GM19193 (cell line): ENCODE measurements around the gene DGKI.

Experiments
- POLR2A ChIP-seq: IDR thresholded peaks from 4 replicates; pipeline ENCODE4 v1.6.1; 2011; ENCODE audit not compliant: insufficient read depth, insufficient read length; ENCODE audit errors: extremely low read depth

DGKI gene

DNA sequence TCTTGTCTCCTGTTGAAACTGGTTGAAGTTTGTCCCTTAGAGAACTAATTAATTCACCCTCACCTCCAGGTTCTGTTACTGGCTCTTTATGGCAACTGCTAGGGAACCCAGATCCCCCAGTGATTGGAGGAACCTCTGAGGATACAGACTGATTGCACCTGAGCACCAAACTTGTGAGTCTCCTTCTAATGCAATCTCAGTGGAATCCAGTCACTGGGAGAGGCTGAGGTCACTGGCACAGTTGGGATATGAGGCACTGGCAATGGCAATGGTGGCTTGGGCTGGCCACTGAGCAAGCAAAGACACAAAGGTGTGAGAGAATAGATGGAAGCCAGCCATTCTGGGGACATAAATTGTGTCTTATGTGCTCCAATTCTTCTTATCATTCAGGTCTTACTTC is 5.3 kb upstream of the DGKI start:
- no peak for TF ChIP-seq POLR2A

DNA sequence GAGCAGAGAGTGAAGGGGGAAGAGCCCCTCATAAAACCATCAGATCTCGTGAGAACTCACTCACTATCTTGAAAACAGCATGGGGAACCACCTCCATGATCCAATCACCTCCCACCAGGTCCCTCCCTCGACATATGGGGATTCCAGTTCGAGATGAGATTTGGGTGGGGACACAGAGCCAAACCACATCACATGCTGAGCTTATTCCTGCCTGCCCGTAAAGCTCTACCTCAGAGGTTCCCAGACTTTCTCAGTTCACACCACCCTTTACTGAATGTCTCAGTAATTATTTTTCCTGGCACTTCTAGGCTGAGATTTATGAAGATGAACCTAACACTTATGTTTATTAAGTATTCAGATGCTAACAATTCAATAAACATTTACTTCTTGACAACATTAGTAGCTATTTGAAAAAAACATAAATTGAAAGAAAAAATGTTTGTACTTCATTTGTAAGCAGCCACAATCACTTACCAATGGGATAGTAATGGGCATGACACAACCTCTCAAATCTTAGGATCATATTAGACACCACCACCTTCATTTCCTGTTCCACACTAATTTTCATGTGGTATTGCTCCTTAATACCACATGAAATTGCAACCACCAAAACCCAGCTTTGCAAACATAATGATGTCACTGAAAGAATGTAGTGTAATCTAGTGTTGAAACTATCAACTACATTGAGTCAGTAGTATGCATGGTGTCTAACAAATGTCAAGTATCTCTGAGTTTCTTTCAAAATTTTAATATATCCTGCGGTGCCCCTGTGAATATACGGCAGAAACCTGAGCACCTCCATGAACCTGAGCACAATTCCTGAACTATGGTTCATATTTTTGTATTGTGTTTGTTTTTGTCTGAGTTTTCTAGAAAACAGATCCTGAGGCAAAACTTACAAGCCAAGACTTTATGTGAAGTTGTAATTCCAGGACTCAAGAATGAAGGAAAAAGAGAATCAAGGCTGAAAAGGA is 4.5 kb upstream of the DGKI start:
- no peak for TF ChIP-seq POLR2A

DNA sequence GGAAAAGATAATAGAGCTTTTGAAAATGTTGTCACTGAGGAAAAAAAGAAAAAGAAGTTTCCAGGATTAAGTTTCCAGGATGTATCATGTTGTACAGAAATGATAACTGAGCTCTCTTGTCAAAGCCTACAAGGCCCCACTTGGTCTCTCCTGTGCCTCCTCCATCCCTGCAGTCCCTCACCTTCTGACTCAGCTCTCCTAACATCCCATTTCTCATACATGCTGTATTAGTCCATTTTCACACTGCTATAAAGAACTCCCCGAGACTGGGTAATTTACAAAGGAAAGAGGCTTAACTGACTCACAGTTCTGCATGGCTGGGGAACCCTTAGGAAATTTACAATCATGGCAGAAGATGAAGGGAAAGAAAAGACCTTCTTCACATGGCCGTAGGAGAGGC is 3.8 kb upstream of the DGKI start:
- TF ChIP-seq POLR2A = no peak

DNA sequence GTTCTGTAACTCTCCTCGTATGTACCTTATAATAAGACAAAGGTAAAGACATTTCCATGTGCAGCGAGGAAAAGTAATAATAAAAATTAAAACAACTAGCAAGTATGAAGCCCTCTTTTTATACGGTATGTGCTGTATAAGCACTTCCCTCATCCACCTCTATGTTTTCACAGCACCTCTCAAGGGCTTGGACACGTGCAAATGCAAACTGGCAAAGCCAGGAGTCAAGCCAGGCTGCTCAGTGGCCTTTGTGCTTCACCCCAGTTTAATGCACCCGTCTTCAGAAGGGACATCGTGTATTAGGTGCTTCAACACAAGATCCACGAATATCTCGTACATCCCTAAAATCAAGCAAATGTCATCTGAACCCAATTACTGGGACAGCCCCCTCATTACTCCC is 1.3 kb upstream of the DGKI start:
- no peak for TF ChIP-seq POLR2A

DNA sequence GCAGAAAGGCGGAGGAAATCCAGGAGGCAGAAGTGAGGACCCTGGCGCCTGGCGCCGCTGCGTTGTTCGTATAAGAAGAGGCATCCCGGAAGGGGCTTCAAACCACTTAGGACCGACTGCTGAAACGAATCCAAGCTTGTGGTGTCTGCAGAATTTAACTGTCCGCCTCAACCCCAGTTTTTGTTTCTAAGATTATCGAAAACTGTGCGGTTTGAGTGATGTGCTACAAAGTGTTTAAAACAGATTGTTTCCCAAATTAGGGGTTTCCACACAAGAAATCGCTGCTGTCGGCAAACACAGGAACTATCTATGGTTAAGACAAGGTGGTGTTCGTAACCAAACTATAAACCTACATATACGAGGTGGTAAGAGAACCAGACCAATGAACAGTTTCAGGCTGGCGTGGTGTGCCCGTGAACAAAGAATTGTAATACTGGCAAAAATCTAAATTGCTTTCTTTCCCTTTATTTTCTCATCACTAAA is 835 bp upstream of the DGKI start:
- TF ChIP-seq POLR2A = no peak

DNA sequence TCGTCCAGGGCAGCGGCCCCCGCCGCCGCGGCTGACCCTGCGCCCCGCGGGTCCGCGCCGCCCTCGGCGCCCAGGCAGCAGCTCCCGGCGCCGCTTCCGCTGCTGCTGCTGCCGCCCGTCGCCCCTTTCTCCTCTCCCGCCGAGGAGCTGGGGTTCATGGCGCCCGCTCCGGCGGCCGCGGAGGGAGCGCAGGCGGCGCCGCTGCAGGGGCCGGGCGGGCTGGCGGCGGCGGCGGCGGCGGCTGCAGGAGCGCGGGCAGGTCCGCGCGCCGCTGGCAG is 286 bp downstream of the DGKI start:
- TF ChIP-seq POLR2A = no peak

DNA sequence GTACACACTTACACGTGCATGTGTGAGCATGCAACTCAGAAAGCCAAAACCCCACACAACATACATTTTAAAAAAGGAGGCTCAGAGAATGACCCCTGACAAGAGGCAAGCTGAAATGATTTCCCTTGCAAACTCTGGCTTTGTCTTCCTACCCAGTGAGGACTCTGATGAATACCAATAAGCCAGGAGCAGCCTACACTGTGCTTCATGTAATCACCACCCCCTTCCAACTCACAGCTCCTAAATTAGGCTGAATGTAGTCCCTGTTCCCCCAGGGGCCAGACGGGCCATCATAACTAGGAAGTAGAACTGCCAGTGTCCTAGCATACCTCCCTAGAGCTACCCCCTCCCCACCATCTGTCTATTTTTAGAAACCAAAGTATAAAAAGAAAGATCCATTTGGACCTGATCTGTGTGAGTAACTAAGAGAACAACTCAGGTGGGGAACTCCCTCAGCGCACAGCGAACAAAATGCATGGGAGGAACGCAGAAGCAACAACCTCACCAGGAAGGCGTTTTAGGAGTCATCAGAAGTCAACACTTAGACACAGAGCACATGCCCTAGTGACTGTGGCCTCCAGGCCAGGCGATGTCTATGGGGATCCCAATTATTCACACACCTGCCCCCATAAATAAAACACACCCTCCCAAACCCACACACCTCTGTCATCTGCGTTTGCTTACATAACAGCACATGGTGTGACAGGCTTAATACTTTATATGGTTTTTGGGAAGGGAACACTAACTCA is 1.9 kb downstream of the DGKI start:
- TF ChIP-seq POLR2A = no peak

DNA sequence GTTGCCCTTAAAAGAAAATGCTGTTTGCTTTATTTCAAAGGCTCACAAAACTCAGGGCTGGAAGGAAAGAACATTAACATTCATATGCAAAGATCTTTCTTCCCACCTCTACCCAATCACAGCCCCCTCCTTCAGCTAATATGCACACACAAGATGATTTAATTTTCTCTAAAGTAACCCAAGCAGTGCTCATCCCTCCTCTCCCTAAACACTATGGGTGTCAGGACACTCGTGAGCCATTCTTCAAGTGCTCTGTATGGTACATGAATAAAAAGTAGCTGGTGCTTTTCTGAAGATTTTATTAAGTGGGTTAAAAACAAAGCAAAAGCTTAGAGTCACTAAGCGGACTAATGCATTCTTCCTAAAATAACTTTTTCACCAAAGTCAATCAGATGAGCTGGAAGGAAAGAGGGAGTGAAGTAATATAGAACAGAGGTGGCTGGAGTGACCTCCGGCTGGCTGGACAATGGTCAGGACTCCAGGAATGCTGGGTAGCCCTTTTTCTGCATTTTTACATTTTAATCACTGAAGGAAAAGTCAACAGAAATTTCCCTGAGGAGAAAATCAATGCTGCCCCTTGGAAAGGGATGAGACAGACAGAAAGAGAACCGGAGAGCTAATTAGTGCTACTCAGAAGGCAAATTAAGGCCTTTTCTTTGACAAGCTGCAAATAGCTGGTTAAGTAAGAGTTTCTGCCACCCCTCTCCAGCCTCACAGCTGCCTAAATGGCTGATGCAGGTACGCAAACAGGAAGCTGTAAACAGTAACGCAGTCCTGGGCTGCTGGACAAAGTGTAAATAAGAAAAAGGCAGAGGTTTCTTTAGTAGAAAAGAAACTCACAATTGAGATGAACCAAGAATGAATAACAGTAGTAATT is 6.6 kb downstream of the DGKI start:
- no peak for TF ChIP-seq POLR2A

DNA sequence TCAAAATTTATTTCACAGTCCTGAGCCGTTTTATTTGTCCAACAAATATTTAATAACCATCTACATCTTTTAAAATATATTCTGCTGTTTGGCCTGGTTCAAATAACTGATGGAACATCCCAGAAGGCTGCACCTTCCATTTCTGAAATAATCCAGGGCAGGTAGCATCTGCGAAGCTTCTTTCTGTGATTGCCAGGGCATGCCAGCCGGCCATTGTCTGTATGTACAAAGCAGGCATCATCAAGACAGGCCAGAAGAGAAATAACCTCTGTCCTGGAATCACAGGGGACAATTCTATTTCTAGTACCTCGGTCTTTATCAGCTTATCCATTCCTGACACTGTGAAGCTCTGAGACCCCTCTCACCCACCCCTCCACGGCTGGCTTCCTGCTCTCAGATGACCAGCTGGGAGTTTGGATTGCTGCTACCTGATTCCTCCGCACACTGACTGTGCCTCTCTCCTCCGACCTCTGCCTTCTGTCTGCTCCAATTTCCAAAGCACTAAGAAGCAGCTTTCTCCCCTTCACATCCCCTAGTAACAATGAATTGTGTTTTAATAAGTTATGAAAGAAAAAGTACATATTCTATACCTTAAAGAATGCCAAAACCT is 8.0 kb downstream of the DGKI start:
- no peak for TF ChIP-seq POLR2A

DNA sequence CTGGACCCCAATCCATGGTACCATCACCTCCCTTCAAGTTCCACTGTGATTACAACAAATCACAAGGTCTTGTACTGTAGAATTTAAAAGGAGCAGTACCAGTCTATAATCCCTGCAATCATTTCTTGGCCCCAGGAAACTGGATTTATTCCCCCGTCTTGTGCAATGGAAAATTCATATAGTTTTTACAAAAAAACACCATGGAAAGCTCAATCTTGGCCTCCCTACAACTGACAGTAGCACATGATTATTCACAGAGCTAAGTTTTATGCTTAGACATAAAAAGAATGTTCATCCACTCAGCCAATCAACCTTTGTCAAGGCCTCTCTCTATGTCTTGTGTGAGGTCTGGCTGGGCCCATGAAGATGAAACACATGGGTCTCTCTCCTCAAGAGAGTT is 10.2 kb downstream of the DGKI start:
- TF ChIP-seq POLR2A = no peak

DNA sequence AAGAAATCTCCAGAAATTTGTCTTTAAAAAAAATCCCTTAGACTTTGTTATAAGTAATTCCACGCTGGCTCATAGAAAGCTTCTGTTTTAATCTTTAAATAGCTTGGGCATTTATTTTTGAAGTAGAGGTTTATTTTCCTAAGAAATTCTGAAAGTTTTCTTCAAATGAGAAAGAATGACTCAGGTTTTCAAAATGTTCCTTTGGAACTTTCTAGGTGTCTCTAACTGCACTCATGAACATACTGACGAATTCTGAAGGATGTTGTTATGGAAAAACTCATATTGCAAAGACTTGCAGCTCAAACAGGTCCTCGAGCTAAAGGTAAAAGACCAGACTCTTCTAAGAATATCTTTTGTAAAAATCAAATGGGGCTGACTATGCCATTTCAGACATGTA is 10.7 kb downstream of the DGKI start:
- no peak for TF ChIP-seq POLR2A

DNA sequence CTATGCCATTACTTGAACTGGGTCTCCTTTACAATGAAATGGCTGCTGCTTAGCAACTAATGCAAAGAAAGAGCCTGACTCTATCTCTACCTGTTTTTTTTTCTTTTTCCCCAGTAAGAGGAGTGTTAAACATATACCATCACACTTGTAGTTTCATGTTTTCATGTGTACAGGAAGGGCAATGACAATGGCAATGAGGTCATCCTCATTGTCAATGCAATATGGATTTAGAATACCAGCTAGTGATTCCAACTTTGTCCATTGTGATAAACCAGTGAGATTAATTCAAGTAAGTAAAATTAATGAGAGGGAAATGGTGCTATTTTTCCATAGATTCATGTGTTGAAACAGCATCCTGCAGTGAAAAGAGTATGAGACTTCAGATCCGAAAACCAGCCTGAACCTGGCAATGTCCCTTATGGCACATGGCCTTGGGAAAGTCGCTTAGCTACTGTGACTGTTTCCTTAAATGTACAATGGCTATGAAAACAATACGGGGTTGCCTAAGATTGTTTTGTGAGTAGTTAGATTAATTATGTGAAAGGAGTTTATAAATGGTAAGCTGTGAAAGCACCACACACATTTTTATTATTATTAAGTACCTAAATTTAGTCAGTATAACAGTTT is 11.2 kb downstream of the DGKI start:
- TF ChIP-seq POLR2A = no peak

DNA sequence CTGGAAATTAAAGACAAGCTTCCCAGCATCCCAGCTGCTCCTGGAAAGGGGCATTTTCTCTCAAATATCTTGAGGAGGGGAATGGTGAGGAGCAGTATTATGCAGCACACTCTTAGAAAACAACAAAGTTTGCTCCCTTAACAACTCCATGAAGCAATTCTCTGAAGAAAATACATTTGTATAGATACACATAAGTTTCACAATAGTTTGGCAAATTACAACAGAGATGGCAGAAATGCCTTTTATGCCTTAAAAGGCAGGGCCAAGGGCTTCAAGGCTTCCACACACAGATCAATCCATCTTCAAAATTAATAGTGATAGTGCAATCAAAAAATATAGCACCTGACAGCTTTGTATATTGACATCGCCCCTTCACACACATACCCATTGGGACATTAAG is 12.2 kb downstream of the DGKI start:
- TF ChIP-seq POLR2A = no peak

DNA sequence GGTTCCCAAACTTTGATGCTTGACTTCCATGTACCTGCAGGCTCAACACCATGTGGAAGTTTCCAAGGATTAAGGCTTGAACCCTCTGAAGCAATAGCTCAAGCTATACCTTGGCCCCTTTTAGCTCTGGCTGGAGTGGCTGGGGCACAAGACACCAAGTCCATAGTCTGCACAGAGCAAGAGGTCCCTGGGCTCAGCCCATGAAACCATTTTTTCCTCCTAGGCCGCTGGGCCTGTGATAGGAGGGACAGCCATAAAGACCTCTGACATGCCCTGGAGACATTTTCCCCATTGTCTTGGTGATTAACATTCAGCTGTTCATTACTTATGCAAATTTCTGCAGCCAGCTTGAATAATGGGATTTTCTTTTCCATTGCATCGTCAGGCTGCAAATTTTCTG is 14.4 kb downstream of the DGKI start:
- TF ChIP-seq POLR2A = no peak
